ENCODE measurements around the gene SERINC2.

DNA sequence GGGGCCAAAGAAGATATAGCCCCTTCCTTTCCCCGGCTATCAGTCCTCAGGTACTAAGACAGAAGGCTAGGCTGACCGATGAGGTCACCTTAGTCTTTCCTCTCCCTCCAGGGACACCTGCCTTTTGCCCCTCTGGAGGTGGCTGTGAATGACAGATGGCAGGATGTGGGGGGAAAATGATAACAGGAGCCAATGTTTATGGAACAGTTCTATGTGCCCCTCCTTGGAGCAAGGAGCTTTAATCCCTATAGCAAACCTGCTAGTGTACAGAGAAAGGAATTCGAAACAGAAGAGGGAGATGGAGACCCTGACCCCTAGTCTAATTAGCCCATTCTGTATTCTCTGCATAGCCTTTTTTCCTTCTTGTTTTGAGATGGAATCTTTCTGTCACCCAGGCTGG is 28.1 kb downstream of the SERINC2 start:
- TF ChIP-seq CTCF (IDR thresholded peaks at IDR 0.05) = no peak
- TF ChIP-seq POLR2AphosphoS5 (IDR thresholded peaks at IDR 0.05) = no peak
